Spleen (tissue), 7 donors: ENCODE results near the gene CPTP.

Experiments used
- CTCF ChIP-seq, 11 experiments: fragments of 200-600 bp in 7 of 11; fragments of 450-650 bp in 4 of 11; sonication (generic) in 4 of 11; IDR thresholded peaks in 8 of 11; conservative IDR thresholded peaks in 3 of 11; 1 replicate in 7 of 11; 2 replicates in 4 of 11; pipeline versions ENCODE4 v1.4.0 to v1.8.0; 2016 to 2021; ENCODE audit warnings: antibody characterized with exemption in 11 of 11, inconsistent platforms in 4 of 11, mild to moderate bottlenecking in 1 of 11
- POLR2A ChIP-seq, 3 donors: fragments of 450-650 bp; IDR thresholded peaks; one replicate each; pipeline ENCODE4 v1.5.1; 2017; ENCODE audit warnings: antibody characterized with exemption in 3 of 3, mild to moderate bottlenecking in 1 of 3
- donor health status: DM: no; HTN: no; CAD: no; lungs with moderate emphysema.
- donor health status: DM: no; HTN: no; CAD: no.
- donor health status: DM: no; HTN: no; CAD: no.

GRCh38 chr1:1338278-1338677 lies 13.7 kb downstream of the CPTP start:
- no peak for TF ChIP-seq POLR2A (IDR thresholded peaks at IDR 0.05)
- TF ChIP-seq CTCF (IDR thresholded peaks at IDR 0.05 in 8 of 11, conservative IDR thresholded peaks at IDR 0.05 in 3 of 11) = no peak
